ENCODE data around the gene SMPX. TPM values are rescaled to one million over a fixed set of nuclear protein-coding genes. Genes with fewer than 3 reads are reported as not detected.

Gene SMPX
- total RNA-seq (under 1 TPM in 1 of 2 donors, not detected in 1; 0.09 TPM), polyA plus RNA-seq (under 1 TPM in 1 of 2 donors, not detected in 1; 0.10 TPM)

DNA sequence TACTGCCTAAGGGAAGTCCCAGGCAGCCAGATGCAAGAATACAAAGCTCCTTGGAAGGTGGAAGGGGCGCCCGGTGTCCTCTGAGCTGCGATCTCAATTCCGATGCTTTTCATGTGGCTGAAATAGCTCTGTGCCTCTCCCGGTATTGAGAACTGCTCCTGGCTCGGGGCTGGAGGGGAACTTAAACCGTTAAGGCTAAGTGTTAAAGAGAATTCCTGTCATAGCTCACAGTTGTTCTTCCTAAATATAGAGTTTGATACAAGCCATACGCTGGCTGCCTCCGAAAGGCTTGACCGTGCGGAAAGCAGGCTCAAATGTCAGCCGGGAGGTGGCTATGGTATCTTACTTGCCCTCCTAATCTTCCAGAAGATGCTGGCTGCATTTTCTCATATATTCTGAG lies at the start of gene SMPX:
Gene SMPX, minus strand, starts transcription at position 157 of the 400 bp plus-strand sequence. CDS start 3,826 bp downstream, outside the sequence.
- DNase-seq (ENCODE audit: low spot score) = no peak
- no peaks in the 10 kb centered on the region for H3K9me3 ChIP-seq (ENCODE audit: control insufficient read depth in 4 of 4, low read length in 3 of 4)
- H3K27ac ChIP-seq (ENCODE audit: low read depth in 1 of 2, low read length in 2 of 2) = no peak within 1 kb of the TSS
- no peak for TF ChIP-seq HNF4A (conservative IDR thresholded peaks at IDR 0.05)
- no peak for TF ChIP-seq HNF4G (IDR thresholded peaks at IDR 0.05)
- no peak for TF ChIP-seq REST (IDR thresholded peaks at IDR 0.05)
- no peak for TF ChIP-seq RXRA (IDR thresholded peaks at IDR 0.05)
- TF ChIP-seq RAD21 (IDR thresholded peaks at IDR 0.05) = no peak
- TF ChIP-seq ZBTB33 (IDR thresholded peaks at IDR 0.05) = no peak
- no peak for TF ChIP-seq YY1 (IDR thresholded peaks at IDR 0.05)
- TF ChIP-seq JUND (IDR thresholded peaks at IDR 0.05) = no peak
- TF ChIP-seq, protein P1, sequence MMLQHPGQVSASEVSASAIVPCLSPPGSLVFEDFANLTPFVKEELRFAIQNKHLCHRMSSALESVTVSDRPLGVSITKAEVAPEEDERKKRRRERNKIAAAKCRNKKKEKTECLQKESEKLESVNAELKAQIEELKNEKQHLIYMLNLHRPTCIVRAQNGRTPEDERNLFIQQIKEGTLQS (IDR thresholded peaks at IDR 0.05) = no peak
- no peaks in the 10 kb centered on the region for H3K36me3 ChIP-seq (ENCODE audit: control insufficient read depth in 4 of 4, insufficient read depth in 3 of 4, low read depth in 1 of 4, low read length in 3 of 4)
- no peak within 1 kb of the TSS for H3K9ac ChIP-seq (ENCODE audit: low read depth in 1 of 2, low read length in 2 of 2)
- 87% methylated on average over 12 of the region's 12 CpGs for WGBS
- H3K27me3 ChIP-seq (ENCODE audit: control insufficient read depth in 4 of 4, insufficient read depth in 4 of 4, low read length in 3 of 4) = peaks cover 0 to 2% (median 0%) of the 10 kb centered on the region in 4 donors
- no peak within 1 kb of the TSS for H3K4me3 ChIP-seq (ENCODE audit: low read depth in 1 of 3, low read length in 3 of 3)
- H3K4me1 ChIP-seq (ENCODE audit: control insufficient read depth in 4 of 4, insufficient read depth in 4 of 4, low read length in 3 of 4) = no peaks in the 10 kb centered on the region

DNA sequence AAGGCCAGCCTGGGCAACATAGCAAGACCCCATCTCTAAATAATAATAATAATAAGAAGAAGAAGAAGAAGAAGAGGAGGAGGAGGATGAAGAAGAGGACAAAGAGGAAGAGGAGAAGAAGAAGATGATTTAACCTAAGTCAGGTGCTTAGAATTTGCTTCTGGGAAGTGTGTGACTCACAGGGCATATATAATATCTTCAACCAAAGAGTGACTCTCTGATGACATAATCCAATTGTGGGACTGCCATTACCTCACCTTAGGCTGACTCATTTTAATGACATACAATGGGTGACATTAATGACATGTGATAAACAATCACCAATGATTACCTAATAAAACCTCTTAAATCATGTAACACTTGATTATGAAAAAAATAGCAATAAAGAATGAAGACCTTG lies 48.8 kb upstream of the SMPX start:
- Histone ChIP-seq H3K27ac (ENCODE audit: low read depth in 1 of 2, low read length in 2 of 2) (no peak overlapping the region), H3K9ac (ENCODE audit: low read depth in 1 of 2, low read length in 2 of 2) (no peak overlapping the region), H3K27me3 (ENCODE audit: control insufficient read depth in 4 of 4, insufficient read depth in 4 of 4, low read length in 3 of 4) (peaks cover 0 to 3% (median 0%) of the 10 kb centered on the region in 4 donors), H3K4me3 (ENCODE audit: low read depth in 1 of 3, low read length in 3 of 3) (no peak overlapping the region), H3K36me3 (ENCODE audit: control insufficient read depth in 4 of 4, insufficient read depth in 3 of 4, low read depth in 1 of 4, low read length in 3 of 4) (no peaks in the 10 kb centered on the region), H3K4me1 (ENCODE audit: control insufficient read depth in 4 of 4, insufficient read depth in 4 of 4, low read length in 3 of 4) (no peaks in the 10 kb centered on the region), H3K9me3 (ENCODE audit: control insufficient read depth in 4 of 4, low read length in 3 of 4) (no peaks in the 10 kb centered on the region)
- no peak for DNase-seq (ENCODE audit: low spot score)
- TF ChIP-seq REST (IDR thresholded peaks at IDR 0.05) (no peak), ZBTB33 (IDR thresholded peaks at IDR 0.05) (no peak), RAD21 (IDR thresholded peaks at IDR 0.05) (no peak), JUND (IDR thresholded peaks at IDR 0.05) (no peak), SP1 (IDR thresholded peaks at IDR 0.05) (no peak), FOXA2 (IDR thresholded peaks at IDR 0.05) (no peak), RXRA (IDR thresholded peaks at IDR 0.05) (no peak), NR2F2 (IDR thresholded peaks at IDR 0.05) (no peak), TAF1 (conservative IDR thresholded peaks at IDR 0.05) (no peak), MAX (IDR thresholded peaks at IDR 0.05) (no peak), HNF4A (conservative IDR thresholded peaks at IDR 0.05) (no peak), YY1 (IDR thresholded peaks at IDR 0.05) (no peak), HNF4G (IDR thresholded peaks at IDR 0.05) (no peak), FOXA1 (IDR thresholded peaks at IDR 0.05) (no peak)
- TF ChIP-seq, protein P1 (IDR thresholded peaks at IDR 0.05) = no peak
- TF ChIP-seq, protein P2, sequence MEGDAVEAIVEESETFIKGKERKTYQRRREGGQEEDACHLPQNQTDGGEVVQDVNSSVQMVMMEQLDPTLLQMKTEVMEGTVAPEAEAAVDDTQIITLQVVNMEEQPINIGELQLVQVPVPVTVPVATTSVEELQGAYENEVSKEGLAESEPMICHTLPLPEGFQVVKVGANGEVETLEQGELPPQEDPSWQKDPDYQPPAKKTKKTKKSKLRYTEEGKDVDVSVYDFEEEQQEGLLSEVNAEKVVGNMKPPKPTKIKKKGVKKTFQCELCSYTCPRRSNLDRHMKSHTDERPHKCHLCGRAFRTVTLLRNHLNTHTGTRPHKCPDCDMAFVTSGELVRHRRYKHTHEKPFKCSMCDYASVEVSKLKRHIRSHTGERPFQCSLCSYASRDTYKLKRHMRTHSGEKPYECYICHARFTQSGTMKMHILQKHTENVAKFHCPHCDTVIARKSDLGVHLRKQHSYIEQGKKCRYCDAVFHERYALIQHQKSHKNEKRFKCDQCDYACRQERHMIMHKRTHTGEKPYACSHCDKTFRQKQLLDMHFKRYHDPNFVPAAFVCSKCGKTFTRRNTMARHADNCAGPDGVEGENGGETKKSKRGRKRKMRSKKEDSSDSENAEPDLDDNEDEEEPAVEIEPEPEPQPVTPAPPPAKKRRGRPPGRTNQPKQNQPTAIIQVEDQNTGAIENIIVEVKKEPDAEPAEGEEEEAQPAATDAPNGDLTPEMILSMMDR (IDR thresholded peaks at IDR 0.05; ENCODE audit: low read depth, low read length, missing input control) = no peak

Data from liver (tissue), 9 donors.